Measurements from ENCODE around the gene CBX4. TPM values are rescaled to one million over a fixed set of nuclear protein-coding genes. Genes with fewer than 3 reads are reported as not detected.

CBX4 gene
- total RNA-seq, 1 experiment from 2014 or later, result 6.2 TPM

- Histone ChIP-seq H2BK120ac (ENCODE audit: low read depth, low read length, poor library complexity, severe bottlenecking) (no peak overlapping the region), H3K56ac (ENCODE audit: insufficient read length, low read depth, low read length) (no peak overlapping the region), H3K23me2 (ENCODE audit: insufficient read length, low read depth, low read length, poor library complexity, severe bottlenecking) (no peaks in the 10 kb centered on the region), H2BK20ac (ENCODE audit: low read depth, low read length, poor library complexity, severe bottlenecking) (no peak overlapping the region), H3K27me3 (ENCODE audit: insufficient read depth, low read length) (peaks cover 36% of the 10 kb centered on the region), H3K18ac (ENCODE audit: insufficient read length, low read depth, low read length) (no peak overlapping the region), H2BK12ac (ENCODE audit: insufficient read length, low read depth, low read length) (no peak overlapping the region), H4K5ac (ENCODE audit: insufficient read length, low read depth, low read length) (no peak overlapping the region), H3K79me1 (ENCODE audit: insufficient read depth, low read depth, low read length, poor library complexity, severe bottlenecking) (no peaks in the 10 kb centered on the region), H2AK5ac (ENCODE audit: insufficient read length, low read length) (no peak overlapping the region), H3K79me2 (ENCODE audit: insufficient read depth, low read length) (no peaks in the 10 kb centered on the region), H3K9me3 (ENCODE audit: control insufficient read depth, low read depth, low read length) (no peaks in the 10 kb centered on the region), H3K9ac (ENCODE audit: extremely low read depth, insufficient read length, low read length) (no peak overlapping the region), H4K8ac (replicated peaks; ENCODE audit: insufficient read length, low read depth, low read length) (no peak overlapping the region), H2BK5ac (ENCODE audit: insufficient read length, low read length) (no peak overlapping the region), H3K4me1 (ENCODE audit: insufficient read depth, low read length) (peaks cover 2% of the 10 kb centered on the region; the same call in 1 of the 2 replicates), H3K23ac (ENCODE audit: insufficient read length, low read depth, low read length) (no peak overlapping the region), H3K14ac (ENCODE audit: insufficient read depth, low read length) (no peak overlapping the region), H2AFZ (ENCODE audit: low read length) (no peak overlapping the region), H2BK15ac (ENCODE audit: low read depth, low read length) (no peak overlapping the region), H3K4ac (ENCODE audit: low read depth, low read length) (no peak overlapping the region), H4K20me1 (ENCODE audit: control insufficient read depth, insufficient read depth, insufficient read length) (no peaks in the 10 kb centered on the region), H4K91ac (ENCODE audit: insufficient read length, low read depth, low read length) (no peak overlapping the region), H3T11ph (ENCODE audit: low read length) (no peak overlapping the region), H3K27ac (ENCODE audit: insufficient read length, low read depth, low read length) (no peak overlapping the region), H3K4me2 (ENCODE audit: insufficient read depth, insufficient read length, low read length) (no peak overlapping the region)
- peak overlapping the region in 1 of 3 experiments; percentile 40; a peak in 1 of 7 replicates for H3K27ac Mint-ChIP-seq
- H3K4me3 Mint-ChIP-seq, result no peak overlapping the region
- DNase-seq, result no peak
- H3K36me3 Mint-ChIP-seq (ENCODE audit: insufficient read depth in 1 of 3, low read depth in 3 of 3), result peaks cover 0 to 5% (median 3%) of the 10 kb centered on the region in 3 experiments; a peak in 4 of 7 replicates
- WGBS (ENCODE audit: extremely low coverage, insufficient read length, low lambda C conversion rate), result no CpG with 5 or more reads among the region's 26 CpGs
- H3K9me3 Mint-ChIP-seq, result peaks cover 7 to 13% of the 10 kb centered on the region in 2 experiments; a peak in 4 of 5 replicates
- peaks cover 14 to 16% of the 10 kb centered on the region in 2 experiments for H3K4me1 Mint-ChIP-seq
- peaks cover 100% of the 10 kb centered on the region for H3K27me3 Mint-ChIP-seq (ENCODE audit: low read depth)
- no peak for TF ChIP-seq CTCF (conservative IDR thresholded peaks at IDR 0.05)
These were observed 12.2 kb downstream of the CBX4 start for GRCh38 chr17:79826841-79827578.

Measured in H9 (cell line).